Measurements from ENCODE around the gene TBRG1.

TBRG1 gene

GRCh38 chr11:124643042-124643604, 20.5 kb downstream of the TBRG1 start:
- H3K9ac ChIP-seq (ENCODE audit: low read depth, low read length) = no peak overlapping the region
- no peaks in the 10 kb centered on the region; the same call in 1 of the 2 replicates for H3K4me1 ChIP-seq (ENCODE audit: control insufficient read depth, insufficient read depth, low read length)
- H3K27me3 ChIP-seq (ENCODE audit: control insufficient read depth, insufficient read depth, low read length) = no peaks in the 10 kb centered on the region; the same call in 1 of the 2 replicates
- no peak overlapping the region for H3K27ac ChIP-seq (ENCODE audit: low read depth, low read length)
- H3K9me3 ChIP-seq (ENCODE audit: control insufficient read depth, insufficient read depth, low read length) = no peaks in the 10 kb centered on the region
- H3K4me3 ChIP-seq (ENCODE audit: low read depth, low read length) = no peak overlapping the region
- H3K36me3 ChIP-seq (ENCODE audit: control insufficient read depth, insufficient read depth, low read length) = no peaks in the 10 kb centered on the region

GRCh38 chr11:124643605-124644425, 21.2 kb downstream of the TBRG1 start:
- Histone ChIP-seq H3K27ac (ENCODE audit: low read depth, low read length) (no peak overlapping the region), H3K4me3 (ENCODE audit: low read depth, low read length) (no peak overlapping the region), H3K4me1 (ENCODE audit: control insufficient read depth, insufficient read depth, low read length) (no peaks in the 10 kb centered on the region; the same call in 1 of the 2 replicates), H3K9ac (ENCODE audit: low read depth, low read length) (no peak overlapping the region), H3K36me3 (ENCODE audit: control insufficient read depth, insufficient read depth, low read length) (no peaks in the 10 kb centered on the region), H3K9me3 (ENCODE audit: control insufficient read depth, insufficient read depth, low read length) (no peaks in the 10 kb centered on the region), H3K27me3 (ENCODE audit: control insufficient read depth, insufficient read depth, low read length) (no peaks in the 10 kb centered on the region; the same call in 1 of the 2 replicates)

- H3K9ac ChIP-seq (ENCODE audit: low read depth, low read length) = no peak overlapping the region
- peak overlapping the region; percentile 38; the same call in 1 of the 2 replicates for H3K4me3 ChIP-seq (ENCODE audit: low read depth, low read length)
- H3K27ac ChIP-seq (ENCODE audit: low read depth, low read length) = no peak overlapping the region
- no peaks in the 10 kb centered on the region for H3K9me3 ChIP-seq (ENCODE audit: control insufficient read depth, insufficient read depth, low read length)
- H3K4me1 ChIP-seq (ENCODE audit: control insufficient read depth, insufficient read depth, low read length) = no peaks in the 10 kb centered on the region; the same call in 1 of the 2 replicates
- H3K36me3 ChIP-seq (ENCODE audit: control insufficient read depth, insufficient read depth, low read length) = no peaks in the 10 kb centered on the region
- no peaks in the 10 kb centered on the region; the same call in 1 of the 2 replicates for H3K27me3 ChIP-seq (ENCODE audit: control insufficient read depth, insufficient read depth, low read length)
These were observed 22.0 kb downstream of the TBRG1 start for GRCh38 chr11:124644426-124645280.

- Histone ChIP-seq H3K4me3 (ENCODE audit: low read depth, low read length) (no peak overlapping the region), H3K9ac (ENCODE audit: low read depth, low read length) (no peak overlapping the region), H3K36me3 (ENCODE audit: control insufficient read depth, insufficient read depth, low read length) (no peaks in the 10 kb centered on the region)
These were observed 23.5 kb downstream of the TBRG1 start for GRCh38 chr11:124646148-124646547.

GRCh38 chr11:124648610-124649009, 25.9 kb downstream of the TBRG1 start:
- H3K36me3 ChIP-seq (ENCODE audit: control insufficient read depth, insufficient read depth, low read length) = no peaks in the 10 kb centered on the region
- no peaks in the 10 kb centered on the region for H3K9me3 ChIP-seq (ENCODE audit: control insufficient read depth, insufficient read depth, low read length)
- H3K27me3 ChIP-seq (ENCODE audit: control insufficient read depth, insufficient read depth, low read length) = no peaks in the 10 kb centered on the region; the same call in 1 of the 2 replicates
- H3K9ac ChIP-seq (ENCODE audit: low read depth, low read length) = no peak overlapping the region
- no peaks in the 10 kb centered on the region; the same call in 1 of the 2 replicates for H3K4me1 ChIP-seq (ENCODE audit: control insufficient read depth, insufficient read depth, low read length)
- H3K27ac ChIP-seq (ENCODE audit: low read depth, low read length) = no peak overlapping the region
- H3K4me3 ChIP-seq (ENCODE audit: low read depth, low read length) = no peak overlapping the region

More at GRCh38 chr11:124646148-124646547, 23.5 kb downstream of the TBRG1 start:
- Histone ChIP-seq H3K27ac (ENCODE audit: low read depth, low read length) (no peak overlapping the region), H3K27me3 (ENCODE audit: control insufficient read depth, insufficient read depth, low read length) (no peaks in the 10 kb centered on the region; the same call in 1 of the 2 replicates), H3K4me1 (ENCODE audit: control insufficient read depth, insufficient read depth, low read length) (no peaks in the 10 kb centered on the region; the same call in 1 of the 2 replicates), H3K9me3 (ENCODE audit: control insufficient read depth, insufficient read depth, low read length) (no peaks in the 10 kb centered on the region)

- no peak overlapping the region for H3K4me3 ChIP-seq (ENCODE audit: low read depth, low read length)
- H3K9me3 ChIP-seq (ENCODE audit: control insufficient read depth, insufficient read depth, low read length) = no peaks in the 10 kb centered on the region
- H3K27ac ChIP-seq (ENCODE audit: low read depth, low read length) = peak overlapping the region; percentile 46
- H3K9ac ChIP-seq (ENCODE audit: low read depth, low read length) = no peak overlapping the region
- H3K4me1 ChIP-seq (ENCODE audit: control insufficient read depth, insufficient read depth, low read length) = peaks cover 20% of the 10 kb centered on the region
- no peaks in the 10 kb centered on the region for H3K27me3 ChIP-seq (ENCODE audit: control insufficient read depth, insufficient read depth, low read length)
- H3K36me3 ChIP-seq (ENCODE audit: control insufficient read depth, insufficient read depth, low read length) = no peaks in the 10 kb centered on the region
These were observed 34.3 kb downstream of the TBRG1 start for GRCh38 chr11:124656774-124657630.

- H3K27ac ChIP-seq (ENCODE audit: low read depth, low read length) = peak overlapping the region; percentile 46
- no peak overlapping the region for H3K4me3 ChIP-seq (ENCODE audit: low read depth, low read length)
- H3K9ac ChIP-seq (ENCODE audit: low read depth, low read length) = no peak overlapping the region
- H3K4me1 ChIP-seq (ENCODE audit: control insufficient read depth, insufficient read depth, low read length) = peaks cover 20% of the 10 kb centered on the region
- no peaks in the 10 kb centered on the region for H3K27me3 ChIP-seq (ENCODE audit: control insufficient read depth, insufficient read depth, low read length)
- no peaks in the 10 kb centered on the region for H3K9me3 ChIP-seq (ENCODE audit: control insufficient read depth, insufficient read depth, low read length)
- no peaks in the 10 kb centered on the region for H3K36me3 ChIP-seq (ENCODE audit: control insufficient read depth, insufficient read depth, low read length)
These were observed 35.2 kb downstream of the TBRG1 start for GRCh38 chr11:124657904-124658303.

- H3K27ac ChIP-seq (ENCODE audit: low read depth, low read length) = no peak overlapping the region
- no peak overlapping the region for H3K9ac ChIP-seq (ENCODE audit: low read depth, low read length)
- no peaks in the 10 kb centered on the region for H3K27me3 ChIP-seq (ENCODE audit: control insufficient read depth, insufficient read depth, low read length)
- no peaks in the 10 kb centered on the region for H3K36me3 ChIP-seq (ENCODE audit: control insufficient read depth, insufficient read depth, low read length)
- no peaks in the 10 kb centered on the region for H3K9me3 ChIP-seq (ENCODE audit: control insufficient read depth, insufficient read depth, low read length)
- H3K4me3 ChIP-seq (ENCODE audit: low read depth, low read length) = no peak overlapping the region
- peaks cover 20% of the 10 kb centered on the region for H3K4me1 ChIP-seq (ENCODE audit: control insufficient read depth, insufficient read depth, low read length)
These were observed 35.8 kb downstream of the TBRG1 start for GRCh38 chr11:124658501-124658900.

- H3K27me3 ChIP-seq (ENCODE audit: control insufficient read depth, insufficient read depth, low read length) = no peaks in the 10 kb centered on the region
- no peak overlapping the region for H3K27ac ChIP-seq (ENCODE audit: low read depth, low read length)
- peaks cover 20% of the 10 kb centered on the region for H3K4me1 ChIP-seq (ENCODE audit: control insufficient read depth, insufficient read depth, low read length)
- H3K9me3 ChIP-seq (ENCODE audit: control insufficient read depth, insufficient read depth, low read length) = no peaks in the 10 kb centered on the region
- H3K4me3 ChIP-seq (ENCODE audit: low read depth, low read length) = no peak overlapping the region
- H3K36me3 ChIP-seq (ENCODE audit: control insufficient read depth, insufficient read depth, low read length) = no peaks in the 10 kb centered on the region
- no peak overlapping the region for H3K9ac ChIP-seq (ENCODE audit: low read depth, low read length)
These were observed 36.3 kb downstream of the TBRG1 start for GRCh38 chr11:124658986-124659385.

GRCh38 chr11:124661553-124661952, 38.9 kb downstream of the TBRG1 start:
- Histone ChIP-seq H3K36me3 (ENCODE audit: control insufficient read depth, insufficient read depth, low read length) (no peaks in the 10 kb centered on the region), H3K27me3 (ENCODE audit: control insufficient read depth, insufficient read depth, low read length) (no peaks in the 10 kb centered on the region), H3K4me3 (ENCODE audit: low read depth, low read length) (no peak overlapping the region), H3K9me3 (ENCODE audit: control insufficient read depth, insufficient read depth, low read length) (no peaks in the 10 kb centered on the region), H3K9ac (ENCODE audit: low read depth, low read length) (no peak overlapping the region), H3K27ac (ENCODE audit: low read depth, low read length) (no peak overlapping the region), H3K4me1 (ENCODE audit: control insufficient read depth, insufficient read depth, low read length) (peaks cover 20% of the 10 kb centered on the region)

Measured in HUES48 (cell line).